GM21723 (cell line): ENCODE data around the gene PPP2R5B.

ENCODE experiments used
- ATAC-seq: cut with Tn5 transposase; IDR thresholded peaks from one replicate; pipeline ENCODE4 v1.9.1; 2021; ENCODE audit warnings: mild to moderate bottlenecking, moderate library complexity; ENCODE audit not compliant: unreplicated experiment

PPP2R5B gene

GRCh38 chr11:64926689-64927088, 2.2 kb downstream of the PPP2R5B start:
- no peak for ATAC-seq

GRCh38 chr11:64928957-64929356, 4.5 kb downstream of the PPP2R5B start:
- ATAC-seq, result no peak

DNA sequence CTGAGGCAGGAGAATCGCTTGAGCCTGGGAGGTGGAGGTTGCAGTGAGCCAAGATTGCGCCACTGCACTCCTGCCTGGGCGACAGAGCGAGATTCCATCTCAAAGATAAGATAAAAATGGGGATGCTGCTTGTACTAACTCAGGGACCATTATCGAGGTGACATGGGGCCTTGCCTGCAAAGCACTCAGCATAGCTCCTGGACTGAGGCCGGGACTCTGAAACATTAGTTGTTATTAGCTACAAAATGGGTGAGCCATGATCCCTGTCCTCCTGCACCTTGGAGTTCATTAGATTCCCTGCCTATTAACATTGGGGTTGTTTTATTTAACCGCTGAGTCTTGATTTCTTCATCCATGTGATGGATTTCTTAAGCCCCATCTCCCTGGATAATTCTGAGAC, 5.1 kb downstream of the PPP2R5B start:
- ATAC-seq, result no peak

DNA sequence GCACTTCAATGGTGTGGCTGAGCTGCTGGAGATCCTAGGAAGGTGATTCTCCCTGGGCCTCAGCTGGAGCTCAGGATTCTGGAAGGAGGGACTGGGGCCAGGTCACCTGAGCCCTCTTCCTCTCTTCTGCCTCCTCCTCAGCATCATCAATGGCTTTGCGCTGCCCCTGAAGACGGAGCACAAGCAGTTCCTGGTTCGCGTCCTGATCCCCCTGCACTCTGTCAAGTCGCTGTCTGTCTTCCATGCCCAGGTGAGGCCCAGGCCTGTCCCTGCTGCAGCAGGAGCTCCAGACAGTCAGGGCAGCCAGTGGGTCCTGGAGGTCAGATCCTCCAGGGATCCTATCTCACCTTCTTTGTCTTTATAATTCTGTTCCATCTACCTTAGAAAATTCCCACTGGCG, 5.9 kb downstream of the PPP2R5B start:
- ATAC-seq, result no peak

- ATAC-seq, result no peak
Measured at GRCh38 chr11:64931290-64931689, 6.8 kb downstream of the PPP2R5B start.

- no peak for ATAC-seq
Measured at GRCh38 chr11:64932324-64932723, 7.8 kb downstream of the PPP2R5B start.

DNA sequence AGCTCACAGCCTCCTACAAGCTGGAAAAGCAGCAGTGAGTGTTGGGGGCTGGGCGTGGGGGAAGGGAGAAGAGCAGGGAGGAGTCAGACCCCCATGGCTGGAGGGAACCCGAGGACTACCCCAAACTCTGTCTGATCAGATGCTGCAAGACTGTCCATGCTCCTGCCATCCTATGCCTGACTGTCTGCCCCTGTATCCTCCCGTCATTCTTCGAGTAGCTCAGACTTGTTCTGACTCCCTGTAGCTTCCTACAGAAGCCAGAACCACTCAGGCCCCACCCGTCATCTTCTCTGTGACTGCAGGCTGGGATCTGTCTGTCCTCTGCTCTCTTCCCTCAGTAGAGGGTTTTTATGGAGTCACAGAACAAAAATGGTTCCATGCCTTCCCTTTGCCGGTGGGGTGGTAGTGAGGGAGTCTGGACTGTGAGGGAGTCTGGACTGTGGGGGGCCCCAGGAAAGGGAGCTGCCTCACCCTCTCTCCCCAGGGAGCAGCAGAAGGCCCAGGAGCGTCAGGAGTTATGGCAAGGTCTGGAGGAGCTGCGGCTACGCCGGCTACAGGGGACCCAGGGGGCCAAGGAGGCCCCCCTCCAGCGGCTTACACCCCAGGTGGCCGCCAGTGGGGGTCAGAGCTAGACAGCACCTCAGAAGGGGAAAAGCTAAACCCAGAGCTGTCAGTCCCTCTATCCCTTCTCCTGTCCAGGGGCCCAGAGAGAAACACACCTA, 8.9 kb downstream of the PPP2R5B start:
- ATAC-seq, result no peak

GRCh38 chr11:64933935-64934681, 9.6 kb downstream of the PPP2R5B start:
- no peak for ATAC-seq

GRCh38 chr11:64934682-64935358, 10.3 kb downstream of the PPP2R5B start:
- no peak for ATAC-seq

GRCh38 chr11:64935359-64936081, 11.0 kb downstream of the PPP2R5B start, which contains the start of gene GPHA2:
Gene GPHA2, minus strand, starts transcription at chr11:64935893. Its CDS starts 433 bp downstream, at chr11:64935460.
- no peak for ATAC-seq

DNA sequence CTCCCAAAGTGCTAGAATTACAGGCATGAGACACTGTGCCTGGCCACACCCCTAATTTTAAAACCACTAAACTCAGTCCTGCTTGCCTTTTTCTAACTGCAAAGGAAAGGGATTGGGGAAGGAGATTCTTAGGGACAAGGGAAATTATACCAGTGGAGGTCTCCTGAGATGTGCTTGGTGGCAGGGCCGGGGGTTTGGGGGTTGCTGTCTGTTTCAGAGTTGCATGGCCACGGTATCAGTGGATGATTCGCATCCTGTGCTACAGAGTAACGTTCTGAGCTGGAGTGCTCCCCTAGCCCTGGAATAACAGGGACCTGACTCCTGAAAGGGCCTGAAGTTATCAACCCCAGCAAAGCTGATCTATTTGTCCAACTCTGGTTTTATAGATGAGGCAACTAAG, 12.1 kb downstream of the PPP2R5B start:
- no peak for ATAC-seq

DNA sequence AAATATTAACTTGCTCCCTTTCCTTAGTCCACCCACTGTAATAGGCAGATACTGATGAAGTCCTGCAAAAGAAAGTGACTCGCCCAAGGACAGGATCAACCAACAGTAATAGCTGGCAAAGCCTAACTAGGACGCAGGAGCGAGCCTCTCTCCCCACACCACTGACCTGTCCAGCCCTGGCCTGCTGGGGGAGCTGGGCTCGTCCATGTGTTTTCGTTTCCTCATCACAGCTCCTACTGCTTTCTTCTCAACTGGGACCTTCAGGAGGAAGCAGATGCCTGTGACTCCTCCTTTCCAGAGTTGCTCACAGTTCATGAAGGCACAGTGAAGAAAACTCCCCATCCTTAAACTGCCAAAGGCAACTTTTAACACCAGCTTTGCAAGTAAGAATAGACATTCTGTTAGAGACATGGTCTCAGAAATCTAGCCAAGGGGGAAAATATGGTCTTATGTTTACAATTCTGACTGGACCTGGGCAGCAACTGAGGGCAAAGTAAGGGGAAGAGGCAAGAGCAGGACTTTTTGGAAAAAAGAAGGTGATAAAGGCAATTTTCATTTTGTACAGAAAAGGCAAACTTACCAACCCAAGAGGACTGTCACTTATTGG, 22.8 kb downstream of the PPP2R5B start:
- no peak for ATAC-seq

DNA sequence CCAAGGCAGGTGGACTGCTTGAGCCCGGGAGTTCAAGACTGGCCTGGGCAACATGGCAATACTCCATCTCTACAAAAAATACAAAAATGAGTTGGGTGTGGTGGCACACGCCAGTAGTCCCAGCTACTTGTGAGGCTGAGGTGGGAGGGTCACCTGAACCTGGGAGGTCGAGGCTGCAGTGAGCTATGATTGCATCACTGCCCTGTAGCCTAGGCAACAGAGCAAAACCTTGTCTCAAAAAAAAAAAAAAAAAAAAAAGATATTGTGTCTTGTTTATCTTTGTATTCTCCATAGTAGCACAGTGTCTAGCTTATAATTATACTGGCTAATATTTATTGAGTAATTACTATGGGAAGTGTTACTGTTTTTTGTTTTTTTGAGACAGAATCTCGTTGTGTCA, 27.0 kb downstream of the PPP2R5B start:
- no peak for ATAC-seq

DNA sequence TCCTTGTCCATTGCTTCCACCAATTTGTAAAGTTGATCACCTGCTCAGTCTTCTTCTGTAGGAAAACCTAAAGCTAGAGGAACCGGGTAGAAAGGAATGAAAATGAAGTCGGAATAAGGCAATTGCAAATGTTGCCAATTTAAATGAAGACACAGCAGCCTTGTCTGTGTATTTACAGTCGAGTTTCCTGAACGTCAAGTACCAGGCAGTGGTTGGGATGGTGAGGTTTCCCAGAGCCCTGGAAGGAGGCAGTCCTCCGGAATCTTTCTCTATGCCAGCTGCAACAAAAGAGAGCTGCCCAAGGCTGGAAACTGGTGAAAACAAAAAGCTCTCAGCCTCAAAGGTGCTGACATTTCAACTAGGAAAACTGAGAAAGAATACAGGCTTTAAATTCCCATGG, 29.7 kb downstream of the PPP2R5B start:
- no peak for ATAC-seq

GRCh38 chr11:64959498-64959897, 35.0 kb downstream of the PPP2R5B start:
- ATAC-seq, result no peak

- no peak for ATAC-seq
Measured at GRCh38 chr11:64960719-64961118, 36.2 kb downstream of the PPP2R5B start.

GRCh38 chr11:64963072-64963631, 38.7 kb downstream of the PPP2R5B start:
- ATAC-seq, result no peak

- no peak for ATAC-seq
Measured at GRCh38 chr11:64967375-64967774, 42.9 kb downstream of the PPP2R5B start.

GRCh38 chr11:64969209-64969608, 44.7 kb downstream of the PPP2R5B start:
- ATAC-seq, result no peak

GRCh38 chr11:64970731-64971151, 46.3 kb downstream of the PPP2R5B start:
- ATAC-seq, result no peak
